Fibroblast of mammary gland (primary cell): Measurements from ENCODE around the gene STAM2.

Experiments
- DNase-seq: peaks from one replicate; pipeline ENCODE4 v3.0.0-alpha.2; 2010; ENCODE audit warnings: low read depth
- H3K4me3 ChIP-seq: 2 replicates; pipeline ENCODE4 v1.5.1; 2011; ENCODE audit warnings: low read depth, mild to moderate bottlenecking, low read length, moderate library complexity; ENCODE audit not compliant: control insufficient read depth
- CTCF ChIP-seq: conservative IDR thresholded peaks from 2 replicates; pipeline ENCODE4 v1.5.1; 2011; ENCODE audit warnings: low read depth, low read length, inconsistent platforms; ENCODE audit not compliant: control insufficient read depth, insufficient read depth

Gene STAM2

GRCh38 chr2:152088006-152088405, 87.6 kb downstream of the STAM2 start:
- DNase-seq: no peak
- no peak for TF ChIP-seq CTCF
- no peak overlapping the region for H3K4me3 ChIP-seq

GRCh38 chr2:152086231-152086630, 89.3 kb downstream of the STAM2 start:
- TF ChIP-seq CTCF: no peak
- H3K4me3 ChIP-seq: no peak overlapping the region
- DNase-seq: no peak

- TF ChIP-seq CTCF: no peak
- no peak for DNase-seq
- no peak overlapping the region for H3K4me3 ChIP-seq
These were observed 91.5 kb downstream of the STAM2 start for GRCh38 chr2:152084076-152084475.

- no peak overlapping the region for H3K4me3 ChIP-seq
- TF ChIP-seq CTCF: no peak
- no peak for DNase-seq
These were observed 92.2 kb downstream of the STAM2 start for GRCh38 chr2:152083202-152083875.

GRCh38 chr2:152078662-152079061, 96.9 kb downstream of the STAM2 start:
- H3K4me3 ChIP-seq: no peak overlapping the region
- DNase-seq: no peak
- no peak for TF ChIP-seq CTCF

- no peak for TF ChIP-seq CTCF
- no peak overlapping the region for H3K4me3 ChIP-seq
- DNase-seq: no peak
These were observed 97.5 kb downstream of the STAM2 start for GRCh38 chr2:152078023-152078422.
